ENCODE results near the gene SMURF1.

Gene SMURF1

GRCh38 chr7:99141841-99142726 is 1.8 kb downstream of the SMURF1 start:
- DNase-seq (ENCODE audit: low read depth in 3 of 3, low spot score in 1 of 3), result peak; percentile 23 to 60 (median 47)

DNA sequence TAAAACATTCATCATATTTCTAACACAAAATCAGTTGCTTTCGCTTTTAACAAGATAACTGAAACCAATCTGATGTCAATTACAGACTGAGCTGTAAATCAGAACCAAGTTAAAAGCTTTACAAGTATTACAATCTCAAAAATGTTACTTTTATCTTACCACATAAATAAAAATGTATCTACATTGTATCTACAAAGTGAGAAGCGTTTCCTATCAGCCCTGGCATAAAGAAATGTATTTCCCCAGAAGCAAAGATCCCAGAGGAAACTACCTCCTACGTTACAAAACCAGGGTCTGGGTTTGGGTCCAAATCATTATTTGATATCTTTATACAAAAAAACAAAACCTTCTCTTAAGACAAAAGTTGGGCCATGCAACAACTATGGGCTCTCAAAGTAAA is 2.6 kb downstream of the SMURF1 start:
- no peak for DNase-seq (ENCODE audit: low read depth in 3 of 3, low spot score in 1 of 3)

DNA sequence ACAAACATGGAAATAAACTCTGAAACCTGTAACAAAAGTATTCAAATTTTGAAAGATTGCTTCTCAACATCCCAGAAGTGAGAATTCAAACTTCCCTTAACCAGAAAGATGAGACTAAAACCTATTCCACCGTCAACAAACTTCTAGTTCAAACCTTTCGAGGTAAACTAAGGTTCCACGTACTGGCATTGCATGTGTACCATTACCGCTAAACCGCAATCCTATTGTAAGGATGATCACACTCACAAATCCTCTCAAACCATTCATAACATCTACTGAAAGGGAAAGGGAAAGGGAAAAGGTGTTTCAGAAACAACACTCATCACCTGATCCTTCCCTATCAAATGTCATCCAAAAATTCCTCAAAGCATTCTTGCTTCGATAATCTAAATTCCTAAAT is 3.1 kb downstream of the SMURF1 start:
- no peak for DNase-seq (ENCODE audit: low read depth in 3 of 3, low spot score in 1 of 3)

- no peak for DNase-seq (ENCODE audit: low read depth in 3 of 3, low spot score in 1 of 3)
These were observed 4.9 kb downstream of the SMURF1 start for GRCh38 chr7:99139036-99139435.

DNA sequence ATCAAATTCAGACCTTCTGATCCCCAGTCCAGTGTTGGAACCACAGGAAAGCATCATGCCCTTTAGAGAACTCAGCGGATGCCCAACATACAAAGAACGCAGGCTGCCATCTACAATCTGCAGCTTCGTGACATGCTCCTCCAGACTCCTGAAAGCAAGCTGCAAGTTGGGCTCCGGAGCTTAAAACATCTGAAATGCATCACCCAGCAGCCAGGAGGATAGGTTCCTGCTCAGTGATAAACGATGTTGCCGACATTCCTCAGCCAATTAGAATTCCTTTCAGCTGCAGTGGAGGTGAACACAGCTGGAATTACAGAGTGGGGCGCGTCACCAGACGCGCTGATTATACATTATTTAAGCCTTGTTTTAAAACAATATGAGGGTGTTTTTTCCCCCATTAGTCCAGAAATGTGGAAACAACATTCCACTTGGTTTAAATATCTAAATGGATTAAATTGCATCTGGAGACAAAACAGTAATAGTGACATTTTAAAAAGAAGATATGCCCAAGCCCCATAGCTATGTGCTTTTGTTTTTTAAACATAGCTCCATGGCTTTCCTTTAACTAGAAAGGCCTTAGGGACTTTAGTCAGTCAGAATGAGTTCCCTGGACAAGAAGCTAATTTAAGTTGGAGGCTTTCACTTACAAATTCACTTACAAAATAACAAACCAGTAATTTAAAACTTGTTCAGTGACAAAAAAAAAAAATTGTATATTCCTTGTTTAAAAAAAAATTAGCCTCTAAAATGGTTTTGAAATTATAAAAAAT is 6.3 kb downstream of the SMURF1 start:
- no peak for DNase-seq (ENCODE audit: low read depth in 3 of 3, low spot score in 1 of 3)

- DNase-seq (ENCODE audit: low read depth in 3 of 3, low spot score in 1 of 3), result no peak
These were observed 8.0 kb downstream of the SMURF1 start for GRCh38 chr7:99135938-99136337.

DNA sequence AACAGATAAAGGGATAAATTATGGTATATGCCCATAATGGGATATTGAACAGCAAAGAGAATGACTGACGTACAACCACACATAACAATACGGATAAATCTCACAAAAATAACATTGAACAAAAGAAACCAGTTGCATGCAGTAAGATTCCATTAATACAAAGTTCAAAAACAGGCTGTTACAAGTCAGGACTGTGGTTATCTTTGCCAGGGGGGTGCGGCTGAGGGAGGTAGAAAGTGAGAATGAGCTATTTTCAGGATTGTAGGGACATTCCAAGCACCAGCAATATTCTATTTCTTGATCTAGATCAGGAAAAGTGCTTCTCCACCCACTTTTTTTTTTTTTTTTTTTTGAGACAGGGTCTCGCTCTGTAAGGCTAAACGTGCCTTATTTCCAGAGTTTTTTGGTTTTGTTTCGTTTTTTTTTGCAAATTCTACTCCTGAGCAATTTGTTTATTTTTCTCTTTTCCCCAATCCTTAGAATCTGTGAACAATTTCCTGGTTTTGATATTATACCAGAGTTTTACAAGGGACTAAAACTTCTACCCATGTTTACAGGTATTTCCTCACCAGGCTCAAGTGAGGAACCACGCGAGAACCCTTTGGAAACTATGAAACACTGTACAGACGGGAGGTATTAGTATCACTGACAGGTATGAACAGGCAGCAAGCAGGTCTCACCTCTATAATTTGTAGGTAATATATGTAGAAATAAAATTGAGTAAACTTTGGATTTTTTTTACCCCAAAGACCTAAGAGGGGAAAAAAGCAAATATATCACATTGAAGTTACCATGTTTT is 9.9 kb downstream of the SMURF1 start:
- no peak for DNase-seq (ENCODE audit: low read depth in 3 of 3, low spot score in 1 of 3)

DNA sequence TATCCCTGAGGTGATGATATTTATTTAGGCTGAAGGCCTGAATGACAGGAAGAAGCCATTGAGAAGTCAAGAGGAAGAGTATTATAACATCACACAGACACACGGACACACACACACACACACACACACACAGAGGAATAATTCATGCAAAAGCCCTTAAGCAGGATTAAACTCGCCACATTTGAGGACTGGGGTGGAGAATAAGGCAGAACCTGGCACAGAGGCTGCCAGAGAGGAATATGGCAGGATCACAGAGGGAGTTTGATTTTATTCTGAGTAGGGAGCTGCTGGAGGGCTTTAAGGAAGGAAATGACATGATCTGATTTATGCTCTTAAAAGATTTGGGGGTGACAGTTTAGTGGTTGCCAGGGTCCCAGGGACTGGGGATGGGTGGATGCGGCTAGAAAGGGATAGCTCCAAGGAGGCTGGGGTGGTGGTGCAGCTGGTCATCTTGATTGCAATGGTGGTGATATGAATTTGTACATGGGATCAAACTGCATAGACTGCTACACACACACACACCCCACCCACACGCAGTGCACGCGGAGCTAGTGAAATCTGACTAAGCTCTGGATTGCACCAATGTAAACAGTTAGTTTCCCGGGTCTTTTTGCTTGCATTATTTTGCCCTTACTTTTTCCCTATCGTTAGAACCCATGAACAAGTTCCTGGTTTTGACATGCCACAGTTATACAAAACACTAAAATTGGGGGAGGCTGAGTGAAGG is 11.2 kb downstream of the SMURF1 start:
- no peak for DNase-seq (ENCODE audit: low read depth in 3 of 3, low spot score in 1 of 3)

- no peak for DNase-seq (ENCODE audit: low read depth in 3 of 3, low spot score in 1 of 3)
These were observed 12.6 kb downstream of the SMURF1 start for GRCh38 chr7:99131290-99131689.

DNA sequence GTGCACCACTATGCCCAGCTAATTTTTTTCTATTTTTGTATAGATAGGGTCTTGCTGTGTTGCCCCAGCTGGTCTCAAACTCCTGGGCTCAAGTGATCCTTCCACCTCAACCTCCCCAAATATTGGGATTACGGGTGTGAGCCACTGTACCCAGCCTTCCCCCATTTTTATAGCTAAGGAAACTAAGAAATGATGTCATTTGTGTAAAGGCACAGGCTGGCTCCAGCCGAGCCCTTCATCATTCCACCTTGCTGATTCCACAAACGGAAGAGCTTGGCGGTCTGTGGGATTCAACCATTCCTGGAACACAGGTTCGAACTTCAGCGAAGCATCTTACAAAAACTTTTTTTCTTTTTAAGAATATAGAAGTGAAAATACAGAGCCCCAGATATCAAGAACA is 14.4 kb downstream of the SMURF1 start:
- no peak for DNase-seq (ENCODE audit: low read depth in 3 of 3, low spot score in 1 of 3)

DNA sequence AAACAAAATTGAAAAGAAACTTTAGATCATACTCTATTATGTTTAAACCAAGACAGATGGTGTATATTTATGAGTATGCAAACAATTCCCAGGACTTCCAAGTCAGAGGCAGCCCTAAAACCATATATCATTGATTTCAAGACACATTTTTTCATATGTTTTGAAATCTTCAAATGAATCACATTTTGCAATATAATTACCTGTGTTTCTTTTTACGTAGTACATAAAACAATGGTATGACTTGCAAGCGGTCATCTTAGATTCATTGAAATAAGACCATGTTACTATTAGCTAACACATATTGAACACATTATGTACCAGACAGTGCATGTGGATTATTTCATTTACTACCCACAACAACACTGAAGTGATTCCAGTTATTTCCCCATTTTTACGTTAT is 14.9 kb downstream of the SMURF1 start:
- no peak for DNase-seq (ENCODE audit: low read depth in 3 of 3, low spot score in 1 of 3)

- DNase-seq (ENCODE audit: low read depth in 3 of 3, low spot score in 1 of 3), result no peak
These were observed 15.6 kb downstream of the SMURF1 start for GRCh38 chr7:99128076-99128950.

DNA sequence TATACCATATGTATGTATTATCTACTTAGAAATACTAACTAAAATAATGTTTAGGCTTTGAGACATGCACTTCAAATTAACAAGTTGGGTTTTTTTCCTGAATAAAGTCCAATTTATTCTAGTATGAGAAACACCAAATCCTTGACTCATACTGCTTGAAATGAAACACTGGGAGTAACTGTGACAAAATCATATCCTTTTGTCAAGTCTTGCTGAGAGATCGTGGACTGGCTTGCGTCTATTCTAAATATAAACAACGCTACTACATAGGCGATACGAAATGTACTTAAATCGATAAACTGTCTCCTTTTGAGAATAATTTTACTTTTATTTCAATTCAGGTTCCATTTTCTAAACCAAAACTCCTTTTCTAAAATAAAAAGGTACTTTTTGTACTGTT is 16.3 kb downstream of the SMURF1 start:
- DNase-seq (ENCODE audit: low read depth in 3 of 3, low spot score in 1 of 3), result no peak

GRCh38 chr7:99126921-99127553 is 16.9 kb downstream of the SMURF1 start:
- no peak for DNase-seq (ENCODE audit: low read depth in 3 of 3, low spot score in 1 of 3)

DNA sequence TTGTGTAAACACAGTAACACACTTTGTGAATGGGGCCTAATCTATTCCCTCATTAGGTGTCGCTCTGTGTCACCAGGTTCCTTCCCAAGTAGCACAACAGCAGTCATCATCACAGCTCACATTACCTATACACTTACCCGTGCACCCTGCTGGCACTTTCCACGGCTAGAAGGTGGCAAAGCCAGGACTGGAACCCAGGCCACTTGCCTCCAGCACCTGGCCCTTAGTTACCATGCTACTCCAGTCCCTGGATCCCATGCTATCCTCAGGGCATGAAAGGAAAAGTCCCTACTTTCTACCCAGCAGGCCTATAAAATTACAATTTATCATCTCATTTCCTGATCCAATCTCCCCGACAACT is 18.4 kb downstream of the SMURF1 start:
- DNase-seq (ENCODE audit: low read depth in 3 of 3, low spot score in 1 of 3), result no peak

- DNase-seq (ENCODE audit: low read depth in 3 of 3, low spot score in 1 of 3), result no peak
These were observed 19.0 kb downstream of the SMURF1 start for GRCh38 chr7:99124751-99125504.

DNA sequence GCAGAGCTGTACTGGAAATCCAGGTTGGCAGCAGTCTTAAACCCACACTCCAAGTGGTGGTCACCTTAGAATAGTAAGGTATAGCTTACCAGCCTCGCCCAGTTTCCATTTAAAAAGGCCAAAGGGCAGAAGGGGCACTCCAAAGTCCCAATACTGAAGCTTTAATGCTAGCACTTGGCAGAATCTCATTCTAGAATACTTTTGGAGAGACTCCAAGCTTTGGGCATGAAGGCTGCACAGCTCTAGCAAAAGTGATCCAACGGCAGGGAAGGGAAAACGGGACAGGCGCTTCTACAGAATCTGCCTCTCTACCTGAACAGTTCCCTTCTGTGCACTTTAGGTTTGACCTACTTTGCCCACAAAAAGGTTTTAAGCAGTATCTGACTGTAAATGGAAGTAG is 19.7 kb downstream of the SMURF1 start:
- DNase-seq (ENCODE audit: low read depth in 3 of 3, low spot score in 1 of 3), result no peak

DNA sequence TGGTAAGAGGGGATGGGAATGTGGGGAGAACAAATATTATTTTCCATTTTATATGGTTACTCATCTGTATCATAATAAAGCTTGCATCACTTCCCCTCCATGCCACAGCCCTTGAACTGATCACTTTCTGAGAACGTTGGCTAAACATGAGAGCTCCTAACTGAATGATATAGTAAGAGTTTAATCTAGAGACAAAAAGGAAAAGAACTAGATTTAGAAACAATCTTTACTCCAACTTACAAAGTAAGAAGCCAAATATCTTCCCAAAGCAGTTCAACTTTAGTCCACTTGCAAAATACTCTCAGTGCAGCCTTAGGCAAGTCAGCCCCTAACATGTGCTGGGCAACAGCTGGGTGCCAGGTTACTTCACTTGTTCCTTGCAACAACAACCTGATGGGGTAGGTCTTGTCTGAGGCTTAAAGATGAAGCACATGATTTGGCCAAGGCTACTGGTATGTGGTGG is 20.3 kb downstream of the SMURF1 start:
- no peak for DNase-seq (ENCODE audit: low read depth in 3 of 3, low spot score in 1 of 3)

DNA sequence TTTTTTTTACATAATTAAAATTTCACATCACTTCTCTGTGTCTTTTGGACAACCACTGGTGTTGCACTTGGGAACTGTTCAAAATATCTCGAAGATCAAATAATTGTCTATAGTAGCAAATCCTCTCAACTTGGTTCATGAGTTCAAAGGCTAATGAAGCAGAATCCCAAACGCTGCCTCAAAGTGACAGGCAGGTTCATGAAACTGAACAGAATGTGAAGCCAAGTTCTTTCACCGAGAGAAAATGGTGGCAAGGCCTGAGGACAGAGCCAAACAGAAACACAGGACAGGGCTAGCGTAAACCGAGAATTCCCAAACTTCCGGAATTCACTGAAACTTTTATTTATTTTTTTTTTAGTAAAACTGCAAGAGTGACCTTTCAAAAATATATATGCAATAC is 21.1 kb downstream of the SMURF1 start:
- no peak for DNase-seq (ENCODE audit: low read depth in 3 of 3, low spot score in 1 of 3)
